A549 (cell line): Measurements from ENCODE around the gene SSBP3.

Experiments
- BHLHE40 ChIP-seq: IDR thresholded peaks from 2 replicates; pipeline ENCODE4 v1.6.1; 2012; ENCODE audit warnings: low read depth, low read length, inconsistent platforms
- HDAC2 ChIP-seq: fragments of 200-600 bp; sonication (generic); IDR thresholded peaks from 2 replicates; pipeline ENCODE4 v1.6.1; 2016
- JUNB ChIP-seq: fragments of >200 bp; sonication (Bioruptor Twin); formaldehyde crosslinking; IDR thresholded peaks from 2 replicates; pipeline ENCODE4 v1.6.1; 2016
- KDM1A ChIP-seq: fragments of 200-600 bp; sonication (generic); IDR thresholded peaks from 2 replicates; pipeline ENCODE4 v1.6.1; 2016; ENCODE audit warnings: low read depth, mild to moderate bottlenecking
- PHF8 ChIP-seq: fragments of 200-600 bp; sonication (generic); IDR thresholded peaks from 2 replicates; pipeline ENCODE4 v1.6.1; 2016; ENCODE audit warnings: low read depth, mild to moderate bottlenecking, antibody characterized with exemption, moderate library complexity, borderline replicate concordance
- RNF2 ChIP-seq: fragments of 200-600 bp; sonication (generic); IDR thresholded peaks from 2 replicates; pipeline ENCODE4 v1.6.1; 2016; ENCODE audit warnings: low read depth, mild to moderate bottlenecking, antibody characterized with exemption, moderate library complexity, borderline replicate concordance
- TFCP2L1 ChIP-seq: fragments of 250-450 bp; sonication (Bioruptor Pico); IDR thresholded peaks from 2 replicates; pipeline ENCODE4 v1.5.0; 2021; ENCODE audit warnings: mild to moderate bottlenecking
- TF ChIP-seq, protein P1 (sequence below): fragments of >200 bp; sonication (Bioruptor Twin); formaldehyde crosslinking; IDR thresholded peaks from 3 replicates; pipeline ENCODE4 v1.5.1; 2016
- TF ChIP-seq, protein P2 (sequence below): fragments of 450-650 bp; IDR thresholded peaks from 2 replicates; pipeline ENCODE4 v1.6.1; 2014; ENCODE audit warnings: antibody characterized with exemption

DNA sequence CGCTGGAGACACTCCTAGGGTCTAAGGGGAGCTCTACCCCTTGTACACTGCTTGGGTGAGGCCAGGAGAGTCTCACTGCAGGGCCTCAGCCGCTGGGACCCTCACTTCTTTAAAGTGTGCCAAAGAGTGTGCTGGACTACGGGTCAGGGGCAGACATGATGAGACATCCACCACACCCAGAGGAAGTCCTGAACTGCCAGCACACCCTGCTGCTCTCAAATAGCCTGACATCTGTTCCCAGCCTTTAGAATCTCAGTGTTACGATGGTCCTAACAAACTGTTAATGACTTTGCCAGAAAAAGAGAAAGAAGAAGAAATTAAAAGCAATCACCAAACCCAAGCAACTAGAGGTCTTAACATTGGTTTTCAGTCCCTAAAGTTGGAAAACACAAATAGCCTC lies 157.2 kb downstream of the SSBP3 start:
- TF ChIP-seq RNF2 (no peak), JUNB (no peak), BHLHE40 (no peak), PHF8 (no peak), KDM1A (no peak), HDAC2 (no peak), TFCP2L1 (no peak)
- TF ChIP-seq, protein P1, sequence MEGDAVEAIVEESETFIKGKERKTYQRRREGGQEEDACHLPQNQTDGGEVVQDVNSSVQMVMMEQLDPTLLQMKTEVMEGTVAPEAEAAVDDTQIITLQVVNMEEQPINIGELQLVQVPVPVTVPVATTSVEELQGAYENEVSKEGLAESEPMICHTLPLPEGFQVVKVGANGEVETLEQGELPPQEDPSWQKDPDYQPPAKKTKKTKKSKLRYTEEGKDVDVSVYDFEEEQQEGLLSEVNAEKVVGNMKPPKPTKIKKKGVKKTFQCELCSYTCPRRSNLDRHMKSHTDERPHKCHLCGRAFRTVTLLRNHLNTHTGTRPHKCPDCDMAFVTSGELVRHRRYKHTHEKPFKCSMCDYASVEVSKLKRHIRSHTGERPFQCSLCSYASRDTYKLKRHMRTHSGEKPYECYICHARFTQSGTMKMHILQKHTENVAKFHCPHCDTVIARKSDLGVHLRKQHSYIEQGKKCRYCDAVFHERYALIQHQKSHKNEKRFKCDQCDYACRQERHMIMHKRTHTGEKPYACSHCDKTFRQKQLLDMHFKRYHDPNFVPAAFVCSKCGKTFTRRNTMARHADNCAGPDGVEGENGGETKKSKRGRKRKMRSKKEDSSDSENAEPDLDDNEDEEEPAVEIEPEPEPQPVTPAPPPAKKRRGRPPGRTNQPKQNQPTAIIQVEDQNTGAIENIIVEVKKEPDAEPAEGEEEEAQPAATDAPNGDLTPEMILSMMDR, result no peak
- TF ChIP-seq, protein P2, sequence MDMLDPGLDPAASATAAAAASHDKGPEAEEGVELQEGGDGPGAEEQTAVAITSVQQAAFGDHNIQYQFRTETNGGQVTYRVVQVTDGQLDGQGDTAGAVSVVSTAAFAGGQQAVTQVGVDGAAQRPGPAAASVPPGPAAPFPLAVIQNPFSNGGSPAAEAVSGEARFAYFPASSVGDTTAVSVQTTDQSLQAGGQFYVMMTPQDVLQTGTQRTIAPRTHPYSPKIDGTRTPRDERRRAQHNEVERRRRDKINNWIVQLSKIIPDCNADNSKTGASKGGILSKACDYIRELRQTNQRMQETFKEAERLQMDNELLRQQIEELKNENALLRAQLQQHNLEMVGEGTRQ, result no peak
